ENCODE measurements around the gene NR4A1. TPM values are rescaled to one million over a fixed set of nuclear protein-coding genes. Genes with fewer than 3 reads are reported as not detected.

The NR4A1 gene
- total and polyA plus RNA-seq, 9 of the 15 experiments (the other 6 are each of a cell fraction or from before 2014, with no cell fraction given) = 0.07 to 4.7 (median 1.9) TPM; not detected in 1

DNA sequence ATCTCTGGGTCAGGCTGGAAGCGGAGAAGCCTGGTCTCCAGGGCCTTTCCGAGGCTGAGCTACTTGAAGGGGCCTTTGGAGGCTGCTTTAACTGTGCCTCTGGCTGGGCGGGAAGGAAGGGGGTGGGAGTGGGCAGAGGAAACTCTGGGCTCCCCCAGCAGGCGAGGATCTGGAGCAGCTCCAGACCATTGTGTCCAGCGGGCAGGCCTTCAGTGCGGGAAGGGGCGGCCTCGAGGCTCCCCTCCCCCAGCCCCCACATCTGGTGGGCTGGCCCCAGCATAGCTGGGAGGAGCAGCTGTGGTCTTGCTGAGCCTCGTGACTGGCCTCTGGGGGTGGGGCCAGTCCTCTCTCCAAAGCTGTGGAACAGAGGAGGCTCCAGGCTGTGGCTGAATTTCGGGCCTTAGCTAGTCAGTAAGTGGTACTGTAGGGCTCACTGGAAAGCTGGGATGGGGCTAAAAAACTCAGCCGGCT is 41.1 kb upstream of the NR4A1 start (continued):
- TF ChIP-seq TCF3 (CRISPR knock-in tag; IDR thresholded peaks at IDR 0.05) (no peak), PHF8 (IDR thresholded peaks at IDR 0.05; ENCODE audit: borderline replicate concordance, low read length) (peak; percentile 39; the same call in 1 of the 2 replicates), MAZ (CRISPR knock-in tag; conservative IDR thresholded peaks at IDR 0.05 in 1 of 2, IDR thresholded peaks at IDR 0.05 in 1 of 2) (peak; percentile 64 to 90), ZNF174 (CRISPR knock-in tag; IDR thresholded peaks at IDR 0.05) (no peak), DPF2 (IDR thresholded peaks at IDR 0.05) (0 out of 2 replicates have a peak, but pooled peaks have one; percentile 15), RAD51 (IDR thresholded peaks at IDR 0.05; ENCODE audit: borderline replicate concordance, low read depth) (peak; percentile 78), SOX6 (IDR thresholded peaks at IDR 0.05) (peak; percentile 47; the same call in 1 of the 2 replicates), CTBP1 (IDR thresholded peaks at IDR 0.05; ENCODE audit: borderline replicate concordance) (peak; percentile 18; the same call in 1 of the 2 replicates), FIP1L1 (IDR thresholded peaks at IDR 0.05; ENCODE audit: low read depth, low read length, poor library complexity, severe bottlenecking) (no peak), ZFX (CRISPR knock-in tag; IDR thresholded peaks at IDR 0.05) (peak; percentile 77), CHD2 (IDR thresholded peaks at IDR 0.05; ENCODE audit: low read depth, low read length) (peak; percentile 46; the same call in 1 of the 2 replicates), CBX1 (IDR thresholded peaks at IDR 0.05; ENCODE audit: low read depth) (no peak), JUN (IDR thresholded peaks at IDR 0.05; ENCODE audit: borderline replicate concordance, low read depth, low read length) (0 out of 2 replicates have a peak, but pooled peaks have one; percentile 17), JUN (CRISPR knock-in tag; IDR thresholded peaks at IDR 0.05; ENCODE audit: borderline replicate concordance) (no peak), POLR2G (IDR thresholded peaks at IDR 0.05; ENCODE audit: low read depth, low read length) (peak; percentile 75), RNF2 (IDR thresholded peaks at IDR 0.05) (peak; percentile 70; the same call in 1 of the 2 replicates), EGR1 (conservative IDR thresholded peaks at IDR 0.05) (peak; percentile 50), L3MBTL2 (IDR thresholded peaks at IDR 0.05) (peak; percentile 77), ATF7 (IDR thresholded peaks at IDR 0.05) (peak; percentile 53; the same call in 1 of the 2 replicates)
- TF ChIP-seq, protein P1, sequence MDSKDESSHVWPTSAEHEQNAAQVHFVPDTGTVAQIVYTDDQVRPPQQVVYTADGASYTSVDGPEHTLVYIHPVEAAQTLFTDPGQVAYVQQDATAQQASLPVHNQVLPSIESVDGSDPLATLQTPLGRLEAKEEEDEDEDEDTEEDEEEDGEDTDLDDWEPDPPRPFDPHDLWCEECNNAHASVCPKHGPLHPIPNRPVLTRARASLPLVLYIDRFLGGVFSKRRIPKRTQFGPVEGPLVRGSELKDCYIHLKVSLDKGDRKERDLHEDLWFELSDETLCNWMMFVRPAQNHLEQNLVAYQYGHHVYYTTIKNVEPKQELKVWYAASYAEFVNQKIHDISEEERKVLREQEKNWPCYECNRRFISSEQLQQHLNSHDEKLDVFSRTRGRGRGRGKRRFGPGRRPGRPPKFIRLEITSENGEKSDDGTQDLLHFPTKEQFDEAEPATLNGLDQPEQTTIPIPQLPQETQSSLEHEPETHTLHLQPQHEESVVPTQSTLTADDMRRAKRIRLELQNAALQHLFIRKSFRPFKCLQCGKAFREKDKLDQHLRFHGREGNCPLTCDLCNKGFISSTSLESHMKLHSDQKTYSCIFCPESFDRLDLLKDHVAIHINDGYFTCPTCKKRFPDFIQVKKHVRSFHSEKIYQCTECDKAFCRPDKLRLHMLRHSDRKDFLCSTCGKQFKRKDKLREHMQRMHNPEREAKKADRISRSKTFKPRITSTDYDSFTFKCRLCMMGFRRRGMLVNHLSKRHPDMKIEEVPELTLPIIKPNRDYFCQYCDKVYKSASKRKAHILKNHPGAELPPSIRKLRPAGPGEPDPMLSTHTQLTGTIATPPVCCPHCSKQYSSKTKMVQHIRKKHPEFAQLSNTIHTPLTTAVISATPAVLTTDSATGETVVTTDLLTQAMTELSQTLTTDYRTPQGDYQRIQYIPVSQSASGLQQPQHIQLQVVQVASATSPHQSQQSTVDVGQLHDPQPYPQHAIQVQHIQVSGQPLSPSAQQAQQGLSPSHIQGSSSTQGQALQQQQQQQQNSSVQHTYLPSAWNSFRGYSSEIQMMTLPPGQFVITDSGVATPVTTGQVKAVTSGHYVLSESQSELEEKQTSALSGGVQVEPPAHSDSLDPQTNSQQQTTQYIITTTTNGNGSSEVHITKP (IDR thresholded peaks at IDR 0.05; ENCODE audit: partially characterized antibody) = peak; percentile 89
- TF ChIP-seq, protein P2, sequence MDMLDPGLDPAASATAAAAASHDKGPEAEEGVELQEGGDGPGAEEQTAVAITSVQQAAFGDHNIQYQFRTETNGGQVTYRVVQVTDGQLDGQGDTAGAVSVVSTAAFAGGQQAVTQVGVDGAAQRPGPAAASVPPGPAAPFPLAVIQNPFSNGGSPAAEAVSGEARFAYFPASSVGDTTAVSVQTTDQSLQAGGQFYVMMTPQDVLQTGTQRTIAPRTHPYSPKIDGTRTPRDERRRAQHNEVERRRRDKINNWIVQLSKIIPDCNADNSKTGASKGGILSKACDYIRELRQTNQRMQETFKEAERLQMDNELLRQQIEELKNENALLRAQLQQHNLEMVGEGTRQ (CRISPR knock-in tag; IDR thresholded peaks at IDR 0.05) = peak; percentile 85
- TF ChIP-seq, protein P3, sequence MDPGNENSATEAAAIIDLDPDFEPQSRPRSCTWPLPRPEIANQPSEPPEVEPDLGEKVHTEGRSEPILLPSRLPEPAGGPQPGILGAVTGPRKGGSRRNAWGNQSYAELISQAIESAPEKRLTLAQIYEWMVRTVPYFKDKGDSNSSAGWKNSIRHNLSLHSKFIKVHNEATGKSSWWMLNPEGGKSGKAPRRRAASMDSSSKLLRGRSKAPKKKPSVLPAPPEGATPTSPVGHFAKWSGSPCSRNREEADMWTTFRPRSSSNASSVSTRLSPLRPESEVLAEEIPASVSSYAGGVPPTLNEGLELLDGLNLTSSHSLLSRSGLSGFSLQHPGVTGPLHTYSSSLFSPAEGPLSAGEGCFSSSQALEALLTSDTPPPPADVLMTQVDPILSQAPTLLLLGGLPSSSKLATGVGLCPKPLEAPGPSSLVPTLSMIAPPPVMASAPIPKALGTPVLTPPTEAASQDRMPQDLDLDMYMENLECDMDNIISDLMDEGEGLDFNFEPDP (CRISPR knock-in tag; IDR thresholded peaks at IDR 0.05) = no peak
- TF ChIP-seq, protein P4, sequence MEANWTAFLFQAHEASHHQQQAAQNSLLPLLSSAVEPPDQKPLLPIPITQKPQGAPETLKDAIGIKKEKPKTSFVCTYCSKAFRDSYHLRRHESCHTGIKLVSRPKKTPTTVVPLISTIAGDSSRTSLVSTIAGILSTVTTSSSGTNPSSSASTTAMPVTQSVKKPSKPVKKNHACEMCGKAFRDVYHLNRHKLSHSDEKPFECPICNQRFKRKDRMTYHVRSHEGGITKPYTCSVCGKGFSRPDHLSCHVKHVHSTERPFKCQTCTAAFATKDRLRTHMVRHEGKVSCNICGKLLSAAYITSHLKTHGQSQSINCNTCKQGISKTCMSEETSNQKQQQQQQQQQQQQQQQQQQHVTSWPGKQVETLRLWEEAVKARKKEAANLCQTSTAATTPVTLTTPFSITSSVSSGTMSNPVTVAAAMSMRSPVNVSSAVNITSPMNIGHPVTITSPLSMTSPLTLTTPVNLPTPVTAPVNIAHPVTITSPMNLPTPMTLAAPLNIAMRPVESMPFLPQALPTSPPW (CRISPR knock-in tag; IDR thresholded peaks at IDR 0.05) = peak; percentile 86

Measured in K562 (cell line).